Loucy (cell line): ENCODE results near the gene BCAN.
A peak's percentile ranks its signal among the peaks of the same experiment; 100 is the strongest.

ENCODE experiments used
- H2AFZ ChIP-seq: fragments of 200-600 bp; sonication (generic); 2 replicates; pipeline ENCODE4 v1.6.0; 2016; ENCODE audit warnings: antibody characterized with exemption, mild to moderate bottlenecking, low read length, moderate library complexity
- H3F3A ChIP-seq: fragments of 200-600 bp; 2 replicates; pipeline ENCODE4 v1.6.0; 2016; ENCODE audit warnings: antibody characterized with exemption, low read depth, mild to moderate bottlenecking
- H3K27me3 ChIP-seq: fragments of 200-600 bp; sonication (generic); 2 replicates; pipeline ENCODE4 v1.6.1; 2014; ENCODE audit warnings: low read length, mild to moderate bottlenecking; ENCODE audit not compliant: insufficient read depth, poor library complexity, severe bottlenecking
- H3K36me3 ChIP-seq: fragments of 200-600 bp; sonication (generic); 2 replicates; pipeline ENCODE4 v1.6.1; 2016; ENCODE audit warnings: low read length; ENCODE audit not compliant: insufficient read depth
- H3K4me1 ChIP-seq: fragments of 200-600 bp; sonication (generic); 2 replicates; pipeline ENCODE4 v1.5.1; 2014; ENCODE audit warnings: low read length, mild to moderate bottlenecking; ENCODE audit not compliant: insufficient read depth, poor library complexity, severe bottlenecking
- H3K4me2 ChIP-seq: fragments of 200-600 bp; sonication (generic); 2 replicates; pipeline ENCODE4 v1.6.0; 2014; ENCODE audit warnings: antibody characterized with exemption, low read length, low read depth, mild to moderate bottlenecking; ENCODE audit not compliant: poor library complexity, severe bottlenecking
- H3K4me3 ChIP-seq: fragments of 200-600 bp; sonication (generic); 2 replicates; pipeline ENCODE4 v1.5.1; 2014; ENCODE audit warnings: low read length, mild to moderate bottlenecking, mixed read lengths; ENCODE audit not compliant: poor library complexity, severe bottlenecking
- H3K79me2 ChIP-seq: fragments of 200-600 bp; sonication (generic); 2 replicates; pipeline ENCODE4 v1.6.1; 2014; ENCODE audit warnings: low read length; ENCODE audit not compliant: insufficient read depth
- H3K9ac ChIP-seq: fragments of 200-600 bp; sonication (generic); 2 replicates; pipeline ENCODE4 v1.6.0; 2014; ENCODE audit warnings: mild to moderate bottlenecking, low read depth, low read length, moderate library complexity; ENCODE audit not compliant: poor library complexity, severe bottlenecking
- H3K9me2 ChIP-seq: fragments of 200-600 bp; sonication (generic); replicated peaks from 2 replicates; pipeline ENCODE4 v1.6.1; 2016; ENCODE audit warnings: low read depth, low read length, mixed read lengths
- H3K9me3 ChIP-seq: fragments of 200-600 bp; sonication (generic); 2 replicates; pipeline ENCODE4 v1.6.1; 2014; ENCODE audit warnings: mild to moderate bottlenecking, antibody characterized with exemption, low read length, low read depth; ENCODE audit not compliant: insufficient read depth
- H4K20me1 ChIP-seq: fragments of 200-600 bp; sonication (generic); 2 replicates; pipeline ENCODE4 v1.6.0; 2014; ENCODE audit warnings: antibody characterized with exemption, low read length, mild to moderate bottlenecking; ENCODE audit not compliant: insufficient read depth, poor library complexity, severe bottlenecking
- EZH2phosphoT487 ChIP-seq: fragments of 200-600 bp; IDR thresholded peaks from 2 replicates; pipeline ENCODE4 v1.6.1; 2018; ENCODE audit warnings: antibody characterized with exemption, mild to moderate bottlenecking, moderate library complexity, borderline replicate concordance
- TF ChIP-seq, protein P1 (sequence below): fragments of 200-600 bp; sonication (generic); conservative IDR thresholded peaks from 2 replicates; pipeline ENCODE4 v1.5.1; 2014; ENCODE audit warnings: mild to moderate bottlenecking, antibody characterized with exemption, low read length

Gene BCAN

DNA sequence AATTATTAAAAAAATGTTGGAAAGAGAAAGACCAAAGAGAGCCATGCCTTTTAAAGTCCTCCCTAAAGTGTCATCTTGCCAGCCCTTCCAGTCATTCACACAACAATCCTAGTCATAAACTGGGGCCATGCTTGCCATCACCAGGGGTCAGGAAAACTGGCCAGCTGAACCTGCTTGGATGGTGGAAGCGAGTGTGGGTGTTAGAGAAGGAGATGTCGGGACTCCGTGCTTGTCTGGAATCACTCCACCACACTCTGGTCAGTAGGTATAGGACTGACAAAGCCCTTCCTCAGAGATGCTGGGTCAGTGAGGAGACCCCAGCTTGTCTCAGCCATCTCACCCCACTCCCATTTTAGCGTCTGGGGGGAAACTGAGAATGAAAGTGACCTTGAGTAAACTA, 26.0 kb upstream of the BCAN start:
- H3K4me2 ChIP-seq, result no peak overlapping the region
- no peaks in the 10 kb centered on the region for H3K9me2 ChIP-seq
- no peaks in the 10 kb centered on the region for H3F3A ChIP-seq
- no peaks in the 10 kb centered on the region for H3K36me3 ChIP-seq
- no peaks in the 10 kb centered on the region for H4K20me1 ChIP-seq
- no peak overlapping the region for H3K9ac ChIP-seq
- H2AFZ ChIP-seq, result no peak overlapping the region
- H3K4me3 ChIP-seq, result no peak overlapping the region
- no peaks in the 10 kb centered on the region for H3K9me3 ChIP-seq
- H3K4me1 ChIP-seq, result peaks cover 8% of the 10 kb centered on the region
- no peak for TF ChIP-seq EZH2phosphoT487
- TF ChIP-seq, protein P1, sequence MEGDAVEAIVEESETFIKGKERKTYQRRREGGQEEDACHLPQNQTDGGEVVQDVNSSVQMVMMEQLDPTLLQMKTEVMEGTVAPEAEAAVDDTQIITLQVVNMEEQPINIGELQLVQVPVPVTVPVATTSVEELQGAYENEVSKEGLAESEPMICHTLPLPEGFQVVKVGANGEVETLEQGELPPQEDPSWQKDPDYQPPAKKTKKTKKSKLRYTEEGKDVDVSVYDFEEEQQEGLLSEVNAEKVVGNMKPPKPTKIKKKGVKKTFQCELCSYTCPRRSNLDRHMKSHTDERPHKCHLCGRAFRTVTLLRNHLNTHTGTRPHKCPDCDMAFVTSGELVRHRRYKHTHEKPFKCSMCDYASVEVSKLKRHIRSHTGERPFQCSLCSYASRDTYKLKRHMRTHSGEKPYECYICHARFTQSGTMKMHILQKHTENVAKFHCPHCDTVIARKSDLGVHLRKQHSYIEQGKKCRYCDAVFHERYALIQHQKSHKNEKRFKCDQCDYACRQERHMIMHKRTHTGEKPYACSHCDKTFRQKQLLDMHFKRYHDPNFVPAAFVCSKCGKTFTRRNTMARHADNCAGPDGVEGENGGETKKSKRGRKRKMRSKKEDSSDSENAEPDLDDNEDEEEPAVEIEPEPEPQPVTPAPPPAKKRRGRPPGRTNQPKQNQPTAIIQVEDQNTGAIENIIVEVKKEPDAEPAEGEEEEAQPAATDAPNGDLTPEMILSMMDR, result no peak
- no peaks in the 10 kb centered on the region for H3K27me3 ChIP-seq
- H3K79me2 ChIP-seq, result no peaks in the 10 kb centered on the region

DNA sequence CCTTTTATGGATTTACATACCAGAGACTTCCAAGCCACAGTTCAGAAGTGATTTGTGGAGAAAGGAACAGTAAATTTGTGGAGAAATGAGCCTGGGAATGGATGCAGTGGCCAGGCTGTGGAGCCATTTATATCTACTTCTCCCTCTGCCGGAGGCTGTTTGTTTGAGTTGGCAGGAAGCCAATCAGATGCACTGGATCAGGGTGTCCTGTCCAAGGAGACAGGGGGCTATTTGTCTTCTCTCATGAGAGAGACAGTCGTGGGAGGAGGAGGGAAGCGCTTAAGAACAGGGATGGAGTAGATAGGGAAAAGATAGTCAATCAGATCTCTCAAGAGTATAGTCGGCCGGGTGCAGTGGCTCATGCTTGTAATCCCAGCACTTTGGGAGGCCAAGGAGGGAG, 25.5 kb upstream of the BCAN start:
- Histone ChIP-seq H3K9me3 (no peaks in the 10 kb centered on the region), H3K36me3 (no peaks in the 10 kb centered on the region), H3K9me2 (no peaks in the 10 kb centered on the region), H3K9ac (no peak overlapping the region), H3K4me2 (no peak overlapping the region), H2AFZ (no peak overlapping the region), H3K79me2 (no peaks in the 10 kb centered on the region), H3K4me3 (no peak overlapping the region), H3F3A (no peaks in the 10 kb centered on the region), H4K20me1 (no peaks in the 10 kb centered on the region), H3K4me1 (peaks cover 8% of the 10 kb centered on the region), H3K27me3 (no peaks in the 10 kb centered on the region)
- no peak for TF ChIP-seq EZH2phosphoT487
- TF ChIP-seq, protein P1, result no peak

DNA sequence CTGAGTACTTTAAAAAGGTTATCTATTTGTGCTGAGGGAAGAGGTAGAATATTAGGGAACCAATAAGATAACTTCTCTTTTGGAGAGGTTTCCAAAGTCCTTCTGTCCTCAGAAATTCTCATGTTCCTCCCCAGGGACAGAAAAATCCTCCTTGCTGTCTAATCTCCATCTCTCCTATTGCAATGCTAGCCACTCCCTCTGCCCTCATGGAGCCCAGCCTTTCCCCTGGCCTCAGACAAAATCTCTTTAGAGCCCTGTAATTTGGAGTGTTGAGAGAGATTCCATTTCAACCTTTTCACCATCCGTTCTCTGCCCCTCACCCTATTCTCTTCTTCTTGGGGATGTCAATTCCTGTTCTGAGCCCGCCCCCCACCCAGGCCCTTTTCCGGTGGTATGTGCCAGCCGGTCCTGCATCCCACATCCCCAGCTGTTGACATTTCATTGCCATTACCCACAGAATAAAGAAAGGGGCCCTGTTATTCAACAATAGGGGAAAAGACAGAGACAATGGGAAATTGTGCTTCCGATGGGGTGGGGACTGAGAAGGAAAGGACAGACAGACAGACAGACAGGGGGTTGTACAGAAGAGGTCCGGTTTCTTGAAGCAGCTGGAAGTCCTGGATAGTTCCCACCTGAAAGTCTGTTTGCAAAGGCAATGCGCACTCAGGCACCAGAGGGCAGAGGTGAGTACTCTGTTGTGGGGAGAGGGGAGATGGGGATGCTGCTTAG, 22.9 kb upstream of the BCAN start, which contains the start of gene HAPLN2:
HAPLN2 (plus strand) TSS at position 563 of the 729 bp plus-strand sequence. CDS start 4,076 bp downstream, outside the sequence.
- Histone ChIP-seq H3K4me2 (peak within 1 kb of the TSS; percentile 44), H3K36me3 (no peaks in the 10 kb centered on the region), H3K4me1 (peaks cover 4% of the 10 kb centered on the region)

More for the DNA sequence above, 22.9 kb upstream of the BCAN start, which contains the start of gene HAPLN2:
- Histone ChIP-seq H3K9ac (no peak within 1 kb of the TSS), H3K9me2 (no peaks in the 10 kb centered on the region), H3K9me3 (no peaks in the 10 kb centered on the region), H3K4me3 (no peak within 1 kb of the TSS), H3K27me3 (no peaks in the 10 kb centered on the region), H4K20me1 (no peaks in the 10 kb centered on the region), H2AFZ (no peak within 1 kb of the TSS), H3F3A (no peaks in the 10 kb centered on the region), H3K79me2 (no peaks in the 10 kb centered on the region)
- TF ChIP-seq, protein P1, result peak; percentile 73
- no peak for TF ChIP-seq EZH2phosphoT487
